K562 (cell line): Measurements from ENCODE around the gene FOXI1. TPM values are rescaled to one million over a fixed set of nuclear protein-coding genes. Genes with fewer than 3 reads are reported as not detected.

Source experiments
- ATAC-seq: fragments of 200-7000 bp; cut with Tn5 transposase; 3 replicates; pipeline ENCODE4 v1.9.1; 2020; ENCODE audit warnings: moderate library complexity
- BruUV-seq: library from RNA; stranded (reverse); fragments of 400-500 nt; replicated peaks from 2 replicates; lab custom pipeline; 2021; lab: Mats Ljungman, UMichigan
- CTCF ChIA-PET: fragments of 300-600 bp; formaldehyde crosslinking; extraction: SDS; loops from one replicate; lab custom pipeline; 2021; ENCODE audit warnings: low intra/inter-chr PET ratio; lab: Yijun Ruan, JAX
- POLR2A ChIA-PET: fragments of 300-600, 350-650 bp; sonication (Branson Sonifier 250); formaldehyde crosslinking; extraction: SDS; loops from one replicate; lab custom pipeline; 2021; ENCODE audit warnings: antibody characterized with exemption, inconsistent platforms; lab: Yijun Ruan, JAX
- DNase-seq, 4 experiments: peaks; one replicate each; pipeline versions ENCODE4 v3.0.0 to v3.0.0-alpha.2; 2011 to 2018; ENCODE audit warnings: low spot score in 3 of 4, mixed read lengths in 3 of 4; ENCODE audit errors: extremely low read depth in 1 of 4
- FAIRE-seq: peaks from 2 replicates; lab custom pipeline; 2011; peaks lifted over from hg19 to GRCh38; lab: Jason Lieb, UNC
- H2AFZ ChIP-seq: 2 replicates; pipeline ENCODE4 v1.6.0; 2011; ENCODE audit warnings: low read depth, low read length, control low read depth, inconsistent platforms
- H3K27ac ChIP-seq: fragments of 200-600 bp; 3 replicates; pipeline ENCODE4 v1.8.0; 2011; ENCODE audit warnings: low read depth, mild to moderate bottlenecking, control low read depth, inconsistent platforms, low read length, moderate library complexity, mixed read lengths; ENCODE audit errors: extremely low read depth
- H3K27me3 ChIP-seq, 2 experiments: fragments of 300-600 bp in 1 of 2; 2 replicates in 1 of 2; 3 replicates in 1 of 2; pipeline versions ENCODE4 v1.6.0 to v1.8.0; 2011; ENCODE audit warnings: inconsistent platforms in 2 of 2, low read length in 2 of 2, mild to moderate bottlenecking in 1 of 2, mixed read lengths in 1 of 2, moderate library complexity in 1 of 2; ENCODE audit not compliant: control insufficient read depth in 2 of 2, insufficient read depth in 2 of 2
- H3K36me3 ChIP-seq: fragments of 300-600 bp; 3 replicates; pipeline ENCODE4 v1.8.0; 2011; ENCODE audit warnings: mild to moderate bottlenecking, low read length, inconsistent platforms; ENCODE audit not compliant: control insufficient read depth, insufficient read depth
- H3K4me1 ChIP-seq, 2 experiments: fragments of 200-600 bp in 1 of 2; replicated peaks in 1 of 2; 2 replicates in 1 of 2; 3 replicates in 1 of 2; pipeline versions ENCODE4 v1.5.1 to v1.8.0; 2011; ENCODE audit warnings: inconsistent platforms in 2 of 2, low read length in 2 of 2, mild to moderate bottlenecking in 1 of 2, mixed read lengths in 1 of 2, moderate library complexity in 1 of 2; ENCODE audit not compliant: control insufficient read depth in 2 of 2, insufficient read depth in 2 of 2
- H3K4me2 ChIP-seq: 2 replicates; pipeline ENCODE4 v1.6.1; 2011; ENCODE audit warnings: low read length, control low read depth, inconsistent platforms, mixed read lengths; ENCODE audit not compliant: insufficient read depth
- H3K4me3 ChIP-seq: fragments of 200-600 bp; sonication (generic), shearing (Covaris generic); 2 replicates; pipeline ENCODE4 v1.5.1; 2016; ENCODE audit warnings: control low read depth, inconsistent platforms
- H3K79me2 ChIP-seq: fragments of 200-600 bp; 3 replicates; pipeline ENCODE4 v1.8.0; 2011; ENCODE audit warnings: low read length, inconsistent platforms; ENCODE audit not compliant: control insufficient read depth, insufficient read depth
- H3K9ac ChIP-seq, 2 experiments: 2 replicates each; pipeline versions ENCODE4 v1.6.0 to v1.6.1; 2011; ENCODE audit warnings: low read depth in 2 of 2, low read length in 2 of 2, control low read depth in 1 of 2, inconsistent platforms in 1 of 2, mild to moderate bottlenecking in 1 of 2, mixed read lengths in 1 of 2; ENCODE audit not compliant: insufficient read depth in 1 of 2
- H3K9me1 ChIP-seq: one replicate; pipeline ENCODE4 v1.6.0; 2011; ENCODE audit warnings: inconsistent platforms, mild to moderate bottlenecking, low read length, moderate library complexity; ENCODE audit not compliant: control insufficient read depth, insufficient read depth
- H3K9me3 ChIP-seq: replicated peaks from 2 replicates; pipeline ENCODE4 v1.5.1; 2011; ENCODE audit warnings: low read depth, low read length, inconsistent platforms; ENCODE audit not compliant: control insufficient read depth, insufficient read depth
- H4K20me1 ChIP-seq: replicated peaks from 2 replicates; pipeline ENCODE4 v1.6.1; 2011; ENCODE audit warnings: low read length, inconsistent platforms, mixed read lengths; ENCODE audit not compliant: control insufficient read depth, insufficient read depth
- CBFA2T2 ChIP-seq: fragments of 450-650 bp; conservative IDR thresholded peaks from 2 replicates; pipeline ENCODE4 v1.6.1; 2017; ENCODE audit warnings: mild to moderate bottlenecking
- HDAC3 ChIP-seq: fragments of 450-650 bp; IDR thresholded peaks from 2 replicates; pipeline ENCODE4 v1.6.1; 2018; ENCODE audit warnings: borderline replicate concordance, mild to moderate bottlenecking, moderate library complexity; ENCODE audit not compliant: partially characterized antibody
- KLF10 ChIP-seq: fragments of 250-450 bp; sonication (Bioruptor Pico); IDR thresholded peaks from 2 replicates; pipeline ENCODE4 v1.6.1; 2021; ENCODE audit warnings: matching md5 sums
- PKNOX1 ChIP-seq: fragments of 450-650 bp; IDR thresholded peaks from 2 replicates; pipeline ENCODE4 v1.6.1; 2016
- POLR2AphosphoS2 ChIP-seq: IDR thresholded peaks from 2 replicates; pipeline ENCODE4 v1.6.1; 2012; ENCODE audit warnings: low read length, improper control_type of control experiment
- REST ChIP-seq, 2 experiments: fragments of 450-650 bp; formaldehyde crosslinking in 1 of 2; IDR thresholded peaks; 2 replicates each; pipeline versions ENCODE4 v1.4.0 to v1.6.1; 2014 to 2020; ENCODE audit warnings: mild to moderate bottlenecking in 2 of 2, borderline replicate concordance in 1 of 2, low read depth in 1 of 2
- SMARCC2 ChIP-seq: fragments of 450-650 bp; IDR thresholded peaks from 2 replicates; pipeline ENCODE4 v1.6.1; 2017; ENCODE audit warnings: antibody characterized with exemption, moderate library complexity, mild to moderate bottlenecking, low read depth
- U2AF1 ChIP-seq: fragments of 200-400 bp; formaldehyde crosslinking; optimal IDR thresholded peaks from 2 replicates; pipeline ENCODE3; 2017; ENCODE audit warnings: mild to moderate bottlenecking, low read depth, low read length, moderate library complexity
- ZBTB9 ChIP-seq: fragments of 450-650 bp; formaldehyde crosslinking; IDR thresholded peaks from 2 replicates; pipeline ENCODE4 v1.4.0; 2020; ENCODE audit warnings: mild to moderate bottlenecking, moderate library complexity
- ZFP1 ChIP-seq: fragments of 450-650 bp; formaldehyde crosslinking; IDR thresholded peaks from 2 replicates; pipeline ENCODE4 v1.4.0; 2020; ENCODE audit warnings: mild to moderate bottlenecking, mixed read lengths
- ZNF24 ChIP-seq: fragments of 450-650 bp; IDR thresholded peaks from 2 replicates; pipeline ENCODE4 v1.6.1; 2016
- ZNF274 ChIP-seq: IDR thresholded peaks from 2 replicates; pipeline ENCODE4 v1.6.1; 2011; ENCODE audit warnings: low read depth, mild to moderate bottlenecking, low read length, moderate library complexity, borderline replicate concordance
- WGBS: fragments of 100-300 bp; shearing (Covaris generic); methylation state at CpG from one replicate; pipeline ENCODE4 v1.1.6; 2016; ENCODE audit warnings: low coverage, mixed read lengths; ENCODE audit not compliant: insufficient coverage; ENCODE audit errors: missing lambda C conversion rate; 5-methylcytosine and 5-hydroxymethylcytosine counted together
- in situ Hi-C: fragments of 300-500 bp; cut with MboI; formaldehyde crosslinking; loops from 4 replicates; pipeline ENCODE4 v1.15.0; 2018; ENCODE audit warnings: inconsistent platforms, mixed read lengths
- intact Hi-C: fragments of 100-400 bp; cut with micrococcal nuclease; formaldehyde crosslinking; loops from 2 replicates; pipeline ENCODE4 v1.14.2; 2022
- polyA plus RNA-seq, 8 experiments: library from polyadenylated mRNA; depleted of rRNA in 4 of 8; stranded (reverse) in 5 of 8; unstranded in 3 of 8; fragments of >200 nt; fragmentation: Nextera tagmentation in 2 of 8; fragmentation: Illumina TruSeq in 1 of 8; extraction: Ambion mirVana in 2 of 8; extraction: Trizol in 1 of 8; gene quantifications; 2 replicates each; pipeline versions ENCODE4 v1.2.1 to v1.2.3, GENCODE V29; 2011 to 2014; ENCODE audit warnings: inconsistent platforms in 1 of 8, missing spikeins in 1 of 8
- total RNA-seq, 7 experiments: library from RNA; depleted of rRNA in 6 of 7; stranded (reverse); fragments of >200 nt in 6 of 7; fragmentation: Illumina TruSeq in 2 of 7; extraction: Trizol in 2 of 7; gene quantifications; 2 replicates each; pipeline versions ENCODE4 v1.2.1 to v1.2.3, GENCODE V29; 2011 to 2021; ENCODE audit warnings: low replicate concordance in 1 of 7

Gene FOXI1
- total and polyA plus RNA-seq, 9 of the 15 experiments (the other 6 are each of a cell fraction or from before 2014, with no cell fraction given): not detected

GRCh38 chr5:170092455-170093101 is 13.1 kb upstream of the FOXI1 start:
- H3K4me2 ChIP-seq: no peak overlapping the region
- 2% methylated on average over 5 of the region's 5 CpGs for WGBS
- ATAC-seq (no peak), FAIRE-seq (no peak), DNase-seq (peak in 1 of 4 experiments; percentile 2)
- no peaks in the 10 kb centered on the region for H4K20me1 ChIP-seq
- peaks cover 0 to 16% of the 10 kb centered on the region in 2 experiments; a peak in 2 of 5 replicates for H3K27me3 ChIP-seq
- BruUV-seq: no TSS peak
- no peaks in the 10 kb centered on the region for H3K79me2 ChIP-seq
- TF ChIP-seq REST (IDR thresholded peaks at IDR 0.05; ENCODE audit: borderline replicate concordance): no peak
- no peak for TF ChIP-seq REST (CRISPR knock-in tag; IDR thresholded peaks at IDR 0.05; ENCODE audit: low read depth)
- no peak for TF ChIP-seq ZFP1
- TF ChIP-seq HDAC3: no peak
- no peak for TF ChIP-seq POLR2AphosphoS2
- no peak for TF ChIP-seq CBFA2T2
- TF ChIP-seq SMARCC2: no peak
- TF ChIP-seq ZNF274: no peak
- TF ChIP-seq ZBTB9 (CRISPR knock-in tag): no peak
- no peak for TF ChIP-seq PKNOX1
- TF ChIP-seq U2AF1: no peak
- no peak for TF ChIP-seq KLF10 (CRISPR knock-in tag)
- TF ChIP-seq ZNF24: no peak
- H3K4me3 ChIP-seq: no peak overlapping the region
- no peak overlapping the region for H3K9ac ChIP-seq
- no peaks in the 10 kb centered on the region for H3K9me1 ChIP-seq
- ChIA-PET CTCF (no interaction called here), POLR2A (interaction anchor here (1.2 kb wide), 1 partner anchor 12 kb away, joined by 3 read pairs; no protein-coding TSS in a partner anchor)
- in situ Hi-C loops (loop anchor here (10.0 kb wide), 1 partner anchor 322 kb away; no protein-coding TSS in a partner anchor), intact Hi-C loops (no loop called here)
- no peak overlapping the region for H2AFZ ChIP-seq
- H3K4me1 ChIP-seq: no peaks in the 10 kb centered on the region; a peak in 1 of 5 replicates
- no peaks in the 10 kb centered on the region for H3K9me3 ChIP-seq
- H3K27ac ChIP-seq: no peak overlapping the region
- no peaks in the 10 kb centered on the region for H3K36me3 ChIP-seq
